HG03135 (cell line): Measurements from ENCODE around the gene SYNPO.

ENCODE experiments used
- ATAC-seq: cut with Tn5 transposase; IDR thresholded peaks from one replicate; pipeline ENCODE4 v1.9.1; 2021; ENCODE audit warnings: mild to moderate bottlenecking, moderate library complexity; ENCODE audit not compliant: unreplicated experiment

SYNPO gene

GRCh38 chr5:150639751-150640150, 709 bp upstream of the SYNPO start:
- no peak for ATAC-seq

GRCh38 chr5:150641006-150641570, 628 bp downstream of the SYNPO start:
- ATAC-seq, result no peak

- no peak for ATAC-seq
Measured at GRCh38 chr5:150641824-150642566, 1.5 kb downstream of the SYNPO start.

GRCh38 chr5:150642567-150642927, 2.1 kb downstream of the SYNPO start:
- ATAC-seq, result no peak

GRCh38 chr5:150642991-150643710, 2.7 kb downstream of the SYNPO start:
- no peak for ATAC-seq

GRCh38 chr5:150644058-150644457, 3.6 kb downstream of the SYNPO start:
- no peak for ATAC-seq

GRCh38 chr5:150644514-150644913, 4.1 kb downstream of the SYNPO start:
- ATAC-seq, result no peak

GRCh38 chr5:150645070-150645700, 4.7 kb downstream of the SYNPO start:
- ATAC-seq, result no peak

GRCh38 chr5:150647275-150648251, 7.1 kb downstream of the SYNPO start:
- ATAC-seq, result no peak

- ATAC-seq, result no peak
Measured at GRCh38 chr5:150648294-150649107, 8.0 kb downstream of the SYNPO start.

- no peak for ATAC-seq
Measured at GRCh38 chr5:150649108-150650020, 8.9 kb downstream of the SYNPO start.

GRCh38 chr5:150650021-150651006, 9.9 kb downstream of the SYNPO start:
- ATAC-seq, result no peak

GRCh38 chr5:150651382-150651781, 10.9 kb downstream of the SYNPO start:
- no peak for ATAC-seq

- no peak for ATAC-seq
Measured at GRCh38 chr5:150651924-150652671, 11.6 kb downstream of the SYNPO start.

- ATAC-seq, result no peak
Measured at GRCh38 chr5:150653145-150653761, 12.8 kb downstream of the SYNPO start.
